GM19455 (cell line): Measurements from ENCODE around the gene NALCN.

Source experiments
- ATAC-seq: cut with Tn5 transposase; IDR thresholded peaks from one replicate; pipeline ENCODE4 v1.9.1; 2021; ENCODE audit not compliant: unreplicated experiment

Gene NALCN

DNA sequence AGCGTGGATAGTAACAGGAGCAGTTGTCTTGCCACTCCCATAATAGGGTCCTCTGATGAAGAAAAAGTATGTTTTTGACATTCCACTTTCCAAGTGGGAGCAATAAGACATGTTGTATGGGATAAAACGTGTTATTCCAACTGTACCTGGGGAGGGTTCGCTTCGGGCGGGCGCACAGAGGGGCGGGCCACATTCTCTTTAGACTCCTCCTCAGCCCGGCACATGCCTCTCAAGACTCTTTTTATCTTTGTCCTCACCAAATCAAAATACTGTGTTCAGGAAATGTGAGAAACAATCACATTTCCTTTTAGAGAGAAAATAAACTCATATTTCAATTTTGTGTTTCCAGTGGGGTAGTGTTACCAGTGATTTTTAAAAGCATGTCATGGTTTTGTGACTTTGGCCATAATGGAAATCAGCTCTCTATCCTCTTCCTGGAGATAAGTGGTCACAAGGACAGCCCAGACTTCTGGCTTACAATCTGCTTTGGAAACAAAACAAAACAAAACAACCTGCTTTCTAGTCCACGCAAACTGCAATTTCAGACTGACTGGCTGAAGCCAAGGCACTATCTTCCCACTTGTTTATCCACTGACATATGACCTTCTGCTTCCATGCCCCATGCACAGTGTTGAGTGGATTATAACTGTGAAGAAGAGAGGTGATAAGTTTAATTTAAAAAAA is 276.1 kb downstream of the NALCN start:
- no peak for ATAC-seq

DNA sequence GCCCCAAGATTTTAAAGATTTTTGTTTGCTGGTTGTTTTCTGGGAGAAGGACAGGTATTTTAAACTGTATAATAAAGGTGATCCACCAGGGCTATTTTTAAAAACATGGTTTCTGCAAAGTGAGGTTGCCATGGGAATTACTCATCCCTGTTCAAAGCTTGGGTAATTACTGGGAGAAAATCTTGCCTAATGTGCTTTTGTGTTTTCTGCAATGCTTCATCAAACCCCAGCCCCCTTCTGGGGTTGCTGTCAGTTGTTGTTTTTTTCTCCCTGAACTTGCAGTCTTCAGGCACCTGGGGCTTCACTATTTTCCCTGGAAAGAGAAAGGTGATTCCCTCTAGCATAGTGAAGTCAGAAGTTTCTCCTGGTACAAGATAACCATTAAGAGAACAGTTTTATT is 277.2 kb downstream of the NALCN start:
- ATAC-seq = no peak

DNA sequence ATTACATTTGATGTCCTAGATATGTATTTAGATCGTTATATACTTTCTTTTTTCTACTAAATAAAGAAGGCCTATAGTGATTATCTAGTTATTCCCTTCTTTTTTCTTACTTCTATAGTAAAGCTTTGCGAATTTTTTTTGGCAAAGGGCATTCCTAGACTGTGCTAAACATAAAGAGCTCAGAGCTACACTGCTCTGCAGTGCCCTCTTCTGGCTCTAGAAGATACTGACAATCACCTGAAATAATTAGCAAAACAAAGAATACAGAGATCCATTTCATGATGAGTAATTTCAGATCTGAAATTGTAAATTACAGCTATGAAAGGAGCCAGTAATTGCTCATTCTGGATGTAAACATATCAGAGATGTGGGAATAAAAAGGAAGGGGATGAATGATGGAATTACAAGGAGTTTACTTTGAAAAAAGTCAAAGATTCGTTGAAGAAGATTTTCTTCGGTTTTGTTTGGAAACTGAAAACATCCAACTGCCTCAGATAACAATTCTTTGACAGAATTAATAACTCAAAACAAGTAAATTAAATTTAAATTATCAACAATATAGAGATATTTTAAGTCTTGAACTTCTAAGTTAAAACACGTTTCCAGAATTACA is 288.5 kb downstream of the NALCN start:
- ATAC-seq = no peak

DNA sequence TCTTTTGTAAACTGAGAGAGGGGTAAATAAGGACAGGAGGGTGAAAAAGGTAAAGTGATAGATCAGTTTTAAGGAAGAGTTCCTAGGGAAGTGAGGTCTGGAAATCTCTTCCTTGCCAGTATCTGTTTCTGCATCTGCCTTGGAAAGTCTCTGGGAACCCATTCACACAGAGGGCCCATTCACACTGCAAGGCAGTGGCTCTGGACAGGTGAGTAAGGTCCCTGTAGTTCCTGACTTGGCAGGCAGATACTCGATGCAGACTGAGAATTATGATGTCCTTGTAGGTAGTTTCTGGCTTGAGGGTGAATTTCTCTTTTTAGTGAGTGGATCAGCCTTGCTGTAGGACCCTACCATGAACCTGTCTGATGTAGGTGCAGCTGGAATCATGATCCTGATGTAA is 293.3 kb downstream of the NALCN start:
- ATAC-seq = no peak

DNA sequence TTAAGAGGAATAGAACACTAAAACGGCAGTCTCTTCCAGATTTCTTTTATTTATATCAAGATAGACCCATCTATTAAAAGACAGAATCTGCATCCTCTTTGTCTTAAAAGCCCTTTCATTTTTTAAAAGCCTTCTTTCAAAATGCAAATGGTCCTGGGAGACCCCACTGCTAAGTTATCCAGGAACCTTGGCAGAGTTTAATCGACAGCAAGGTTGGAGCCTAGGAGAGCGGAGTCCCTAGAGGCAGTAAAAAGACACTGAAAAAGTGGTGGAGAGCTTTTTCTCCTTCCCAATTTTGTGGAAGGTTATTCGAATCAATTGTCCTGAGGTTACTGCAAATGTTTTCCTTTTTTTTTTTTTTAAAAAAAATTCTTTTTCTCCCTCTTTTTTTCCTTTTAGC is 294.7 kb downstream of the NALCN start:
- no peak for ATAC-seq

DNA sequence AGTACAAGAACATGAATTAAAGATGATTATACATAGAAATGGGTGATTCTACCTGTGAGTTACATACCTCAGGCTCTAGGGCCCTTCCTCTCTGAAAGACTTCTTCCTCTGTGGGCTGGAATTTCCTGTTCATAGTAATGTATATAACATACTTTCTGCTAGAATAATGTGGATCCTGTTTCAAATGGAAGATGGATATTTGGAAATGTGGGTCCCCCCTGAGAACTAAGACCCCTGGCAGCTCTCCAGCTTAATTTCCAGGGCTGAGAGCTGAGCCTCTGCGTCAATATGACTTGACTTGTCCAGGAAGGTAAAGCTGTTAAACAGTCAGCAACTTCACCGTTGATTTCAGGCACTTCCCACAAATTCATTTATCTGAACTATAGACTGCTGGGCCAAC is 296.3 kb downstream of the NALCN start:
- no peak for ATAC-seq

DNA sequence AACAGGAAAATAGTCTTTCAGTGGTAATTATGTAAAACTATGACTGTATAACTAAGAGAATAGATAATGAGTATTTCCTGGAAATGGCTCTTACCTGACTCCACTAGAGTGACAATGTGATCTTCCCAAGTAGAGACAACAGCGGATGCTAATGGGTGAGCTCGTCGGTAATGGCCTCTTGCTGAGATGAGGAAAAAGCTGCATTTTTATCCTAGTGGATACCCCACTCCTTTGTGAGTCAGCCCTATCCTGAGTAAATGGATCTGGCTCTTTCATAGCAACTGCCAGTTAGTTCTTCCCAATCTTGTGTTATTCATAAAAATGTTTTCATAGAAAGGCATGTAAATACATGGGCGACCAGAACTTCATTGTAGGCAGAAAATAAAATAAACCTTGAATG is 299.5 kb downstream of the NALCN start:
- no peak for ATAC-seq

DNA sequence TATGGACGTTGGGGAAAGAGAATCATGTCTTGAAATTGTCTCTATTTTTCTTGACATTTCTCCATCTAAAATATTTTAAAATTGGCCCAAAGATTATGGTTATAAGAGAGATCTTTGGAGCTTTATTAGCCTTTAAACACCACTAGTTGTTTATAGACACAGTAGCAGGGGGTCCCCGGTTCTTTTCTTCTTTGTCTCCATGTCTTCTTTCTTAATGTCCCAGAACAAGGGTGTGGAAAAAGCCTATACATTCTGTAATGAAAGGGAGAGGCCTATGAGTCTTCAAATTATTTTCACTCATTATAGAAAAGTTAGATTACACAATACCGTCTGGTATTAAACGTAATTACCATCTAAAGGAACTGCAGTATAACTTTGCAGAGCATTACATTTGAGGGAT is 300.0 kb downstream of the NALCN start:
- ATAC-seq = no peak

DNA sequence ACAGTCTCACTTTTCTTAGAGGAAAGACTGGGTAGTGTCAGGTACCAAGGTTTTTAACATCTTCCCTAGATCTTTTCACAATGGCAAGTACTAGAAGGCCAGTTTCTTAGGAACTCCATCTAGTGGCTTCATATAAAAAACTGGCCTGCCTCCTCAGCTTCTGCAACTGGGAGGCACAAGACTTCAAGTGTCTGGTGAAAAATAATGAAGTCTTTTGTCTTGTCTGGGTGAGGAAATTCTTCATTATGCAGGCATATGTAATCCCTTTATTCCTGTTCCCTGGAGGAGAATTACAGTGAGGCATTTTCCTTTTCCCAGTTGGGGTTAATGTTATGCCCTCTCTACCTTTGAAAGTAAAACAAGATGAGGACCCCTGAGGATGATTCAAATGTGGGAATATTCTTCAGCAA is 300.5 kb downstream of the NALCN start:
- ATAC-seq = no peak

DNA sequence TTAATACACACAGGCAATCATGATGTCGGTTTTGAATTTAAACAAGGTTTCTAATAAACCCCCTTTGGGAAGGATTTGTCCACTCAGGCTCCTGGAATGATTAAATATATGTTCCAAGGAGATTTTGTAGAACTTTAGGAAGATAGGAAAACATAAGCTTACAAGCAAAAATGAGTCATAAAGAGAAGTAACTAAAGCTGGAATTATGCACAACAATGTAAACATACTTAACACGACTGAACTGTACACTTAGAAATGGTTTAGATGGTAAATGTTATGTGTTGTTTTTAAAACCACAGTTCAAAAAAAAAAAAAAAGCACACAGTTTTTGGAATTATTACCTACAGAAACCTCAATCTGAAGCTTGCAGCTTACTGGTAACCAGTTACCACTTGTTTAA is 304.4 kb downstream of the NALCN start:
- no peak for ATAC-seq

DNA sequence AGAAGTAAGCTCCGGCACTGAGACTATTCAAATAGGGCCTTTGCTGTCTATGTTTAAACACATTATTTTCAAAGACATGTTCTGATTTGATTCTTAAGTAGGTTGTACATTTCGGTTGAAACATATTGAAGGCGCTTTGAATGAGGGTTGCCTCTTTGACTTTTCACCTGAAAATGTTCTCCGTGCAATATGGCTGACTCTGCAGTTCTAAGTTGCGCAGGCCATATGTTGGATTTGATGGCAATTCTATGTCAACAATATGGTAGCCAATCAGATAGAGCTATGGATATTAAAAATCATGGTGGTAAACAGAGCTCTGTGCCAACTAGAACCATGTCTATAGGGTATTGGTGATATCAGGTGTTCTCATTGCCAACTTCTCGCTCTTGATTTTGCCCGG is 307.3 kb downstream of the NALCN start:
- no peak for ATAC-seq

DNA sequence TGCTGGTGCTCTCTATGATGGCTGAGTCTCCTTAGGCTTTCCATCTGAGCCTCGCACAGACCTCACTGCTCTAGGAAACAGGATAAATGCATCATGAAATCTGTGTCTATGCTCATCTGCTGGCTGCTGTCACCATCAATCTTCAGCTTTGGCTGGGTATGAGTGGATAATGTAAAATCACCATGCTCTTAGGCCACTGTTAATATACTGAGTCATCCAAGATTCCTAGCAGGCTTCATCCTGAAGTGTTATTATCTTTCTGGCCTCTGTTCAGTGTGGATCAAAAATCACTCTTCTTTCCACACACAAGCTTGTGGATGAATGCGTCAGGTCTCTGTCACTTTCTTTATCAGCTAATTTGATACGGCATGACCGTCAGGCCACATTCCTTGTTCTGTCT is 317.4 kb downstream of the NALCN start:
- no peak for ATAC-seq

DNA sequence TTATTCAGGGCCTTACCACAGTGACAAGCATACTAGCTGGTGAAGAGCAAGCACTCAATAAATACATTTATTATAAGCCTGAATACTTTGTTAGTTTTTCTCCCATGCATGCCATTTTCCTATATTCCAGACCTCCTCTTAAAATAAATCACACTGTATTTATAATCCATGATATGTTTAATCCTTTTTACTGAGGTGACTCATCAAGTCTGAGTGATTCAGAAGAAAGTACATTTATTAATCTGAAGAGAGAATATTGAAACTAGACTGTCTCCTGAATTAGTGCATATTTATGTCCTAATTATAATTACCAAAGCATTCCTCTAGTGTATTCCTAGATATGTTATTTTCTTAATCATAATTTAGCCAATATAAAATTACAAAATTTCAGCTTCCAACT is 323.3 kb downstream of the NALCN start:
- no peak for ATAC-seq

DNA sequence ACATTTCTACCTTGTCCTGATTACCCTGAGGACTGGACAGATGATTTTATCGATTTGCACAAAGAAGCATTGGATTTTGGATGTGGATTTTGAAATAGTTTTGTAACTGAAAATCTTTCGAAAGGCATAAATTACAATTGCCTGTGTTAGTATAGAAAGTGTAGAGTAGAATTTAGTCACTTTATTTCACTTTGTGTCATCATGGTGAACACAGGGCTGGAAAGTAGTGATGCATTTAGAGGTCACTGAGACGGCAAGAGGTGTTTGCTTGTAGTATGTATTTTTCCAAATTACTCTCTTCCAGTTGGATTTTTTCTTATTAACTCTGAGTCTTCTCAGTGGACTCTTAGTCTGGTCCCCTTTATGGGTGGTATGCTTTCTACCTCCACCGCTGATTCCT is 326.0 kb downstream of the NALCN start:
- ATAC-seq = no peak

DNA sequence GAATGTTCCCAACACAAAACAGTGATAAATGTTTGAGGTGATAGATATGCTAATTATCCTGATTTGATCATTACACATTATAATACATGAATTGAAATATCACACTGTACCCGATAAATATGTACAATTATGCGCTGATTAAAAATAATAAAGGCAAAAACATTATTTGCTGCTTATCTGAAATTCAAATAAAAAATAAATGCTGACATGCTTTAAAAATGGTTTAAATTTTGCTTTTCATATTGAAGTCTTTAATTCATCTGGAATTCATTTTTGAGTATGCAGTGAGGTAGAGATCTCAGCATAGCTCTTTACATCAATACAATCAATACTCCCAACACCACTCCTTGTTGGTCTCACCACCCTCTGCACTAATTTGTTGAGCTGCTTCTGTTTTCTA is 330.8 kb downstream of the NALCN start:
- ATAC-seq = no peak

DNA sequence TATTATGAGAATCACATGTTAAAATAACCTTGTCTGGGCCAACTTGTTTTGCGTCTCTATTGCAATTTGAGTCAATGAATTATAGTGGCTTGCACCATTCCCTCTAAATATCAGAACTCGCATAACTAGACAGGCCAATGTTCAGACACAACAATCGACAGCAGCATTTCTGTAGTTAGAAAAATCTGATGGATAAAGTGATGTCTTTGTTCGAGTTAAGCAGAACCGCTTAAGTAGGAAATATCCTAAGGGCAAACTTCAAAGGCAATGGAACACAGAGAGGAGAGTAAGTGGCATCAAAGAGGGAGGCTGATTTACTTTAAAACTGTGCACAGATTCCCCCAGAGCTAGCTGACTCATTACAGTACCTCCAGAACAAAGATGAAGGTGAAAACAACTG is 333.9 kb downstream of the NALCN start:
- ATAC-seq = no peak

DNA sequence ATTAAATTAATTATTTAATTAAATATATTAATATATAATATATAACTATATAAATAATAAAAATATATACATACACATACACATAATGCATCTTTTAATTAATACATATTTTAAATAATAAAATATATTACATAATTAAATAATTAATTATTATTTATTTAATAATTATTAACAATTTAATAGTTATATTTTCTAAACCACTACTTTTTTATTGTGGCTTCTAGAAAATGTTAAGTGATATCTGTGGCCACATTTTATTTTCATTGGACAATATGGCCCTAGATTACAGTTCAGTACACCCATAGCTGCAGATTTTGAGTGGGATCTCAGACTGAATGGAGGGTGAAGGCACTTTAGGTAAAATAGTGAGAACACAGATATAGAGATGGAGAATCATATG is 335.7 kb downstream of the NALCN start:
- ATAC-seq = no peak

DNA sequence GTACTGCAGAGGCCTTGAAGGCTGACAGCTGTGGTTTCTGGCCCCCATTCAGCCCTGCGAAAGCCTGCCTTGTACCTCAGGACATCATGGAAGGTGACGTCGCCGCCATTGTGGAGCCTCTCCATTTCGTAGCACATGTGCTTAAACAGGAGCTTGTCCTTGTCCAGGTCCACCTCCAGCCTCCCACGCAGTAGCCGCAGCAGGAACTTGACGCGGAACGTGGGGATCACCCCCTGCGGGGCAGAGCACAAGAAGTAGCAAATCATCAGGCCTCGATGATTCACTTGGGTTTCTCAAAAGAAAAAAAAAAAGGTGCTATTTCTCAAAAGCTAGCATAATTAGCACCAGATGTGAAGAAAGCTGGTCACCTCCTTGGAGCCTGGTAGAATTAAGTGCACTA is 351.0 kb downstream of the NALCN start:
- no peak for ATAC-seq

DNA sequence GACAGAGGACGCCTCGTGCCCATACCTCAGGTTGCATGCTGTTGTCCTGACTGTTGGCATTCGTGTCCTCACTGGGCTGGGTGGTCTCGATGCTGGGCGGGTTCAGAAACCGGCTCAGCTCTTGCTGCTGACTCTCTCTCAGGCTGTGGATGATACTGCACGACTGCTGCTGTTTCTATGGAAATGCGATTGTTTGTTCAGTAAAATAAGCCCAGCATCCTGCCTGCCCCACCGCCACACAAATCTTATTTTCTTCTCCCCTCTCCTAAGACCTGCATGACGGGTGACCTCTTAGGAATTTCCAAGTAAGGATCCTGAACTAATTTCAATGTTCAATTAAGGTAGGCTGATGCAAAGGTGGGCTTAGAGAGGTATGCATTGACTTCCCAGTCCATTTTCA is 356.5 kb downstream of the NALCN start:
- ATAC-seq = no peak

DNA sequence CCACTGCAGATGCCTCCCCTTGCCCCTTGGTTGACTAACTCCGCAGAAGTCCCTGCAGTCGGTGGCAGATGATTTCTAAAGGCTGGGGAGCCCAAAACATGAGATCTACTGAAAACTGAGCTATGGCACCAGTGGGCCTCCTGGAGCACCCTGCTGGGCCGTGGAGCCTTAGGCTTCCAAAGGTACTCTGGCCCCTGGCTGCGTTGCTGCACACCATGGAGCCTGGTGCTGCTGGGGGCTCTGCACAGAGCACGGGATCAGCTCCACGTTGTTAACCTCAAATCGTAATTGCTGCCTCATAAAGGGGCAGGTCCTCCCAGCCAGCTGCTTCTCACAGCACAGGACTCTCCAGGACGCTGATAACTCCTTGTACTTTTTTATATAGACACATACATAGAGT is 357.5 kb downstream of the NALCN start:
- ATAC-seq = no peak

DNA sequence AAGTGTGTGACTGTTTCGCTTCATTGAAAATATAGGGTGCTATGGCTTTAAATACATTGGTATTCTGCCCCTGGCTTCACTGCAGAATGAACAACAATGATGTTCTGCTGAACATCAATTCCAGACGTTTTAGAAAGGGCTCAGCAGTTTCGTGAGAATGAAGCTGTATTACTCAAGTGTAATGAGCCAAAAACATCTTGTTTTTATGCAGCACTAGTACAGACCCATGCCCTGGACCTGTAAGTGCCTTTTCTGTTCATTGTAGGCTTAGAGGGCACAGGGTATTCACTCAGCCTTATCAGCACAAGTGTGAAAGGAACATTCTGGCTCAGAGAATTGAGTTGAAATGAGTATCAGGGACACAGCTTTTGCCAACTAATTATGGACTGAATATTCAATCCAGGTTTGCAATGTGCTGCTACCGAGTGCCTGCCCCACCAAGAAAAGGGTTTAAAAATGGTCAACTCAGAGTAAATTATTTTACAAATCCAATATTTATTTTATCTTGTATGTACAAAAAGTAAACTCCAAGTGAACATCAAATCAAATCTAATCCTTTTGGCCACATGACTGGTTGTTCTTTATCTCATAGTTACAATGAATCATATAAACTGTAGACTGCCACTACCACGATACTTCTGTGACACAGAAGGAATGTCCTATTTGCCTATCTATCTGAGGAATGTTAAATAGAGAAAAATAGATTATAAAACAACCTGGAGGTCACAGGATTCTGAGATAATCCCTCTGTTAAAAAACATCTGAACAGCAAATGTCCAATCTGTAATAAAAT is 362.8 kb downstream of the NALCN start:
- ATAC-seq = no peak

DNA sequence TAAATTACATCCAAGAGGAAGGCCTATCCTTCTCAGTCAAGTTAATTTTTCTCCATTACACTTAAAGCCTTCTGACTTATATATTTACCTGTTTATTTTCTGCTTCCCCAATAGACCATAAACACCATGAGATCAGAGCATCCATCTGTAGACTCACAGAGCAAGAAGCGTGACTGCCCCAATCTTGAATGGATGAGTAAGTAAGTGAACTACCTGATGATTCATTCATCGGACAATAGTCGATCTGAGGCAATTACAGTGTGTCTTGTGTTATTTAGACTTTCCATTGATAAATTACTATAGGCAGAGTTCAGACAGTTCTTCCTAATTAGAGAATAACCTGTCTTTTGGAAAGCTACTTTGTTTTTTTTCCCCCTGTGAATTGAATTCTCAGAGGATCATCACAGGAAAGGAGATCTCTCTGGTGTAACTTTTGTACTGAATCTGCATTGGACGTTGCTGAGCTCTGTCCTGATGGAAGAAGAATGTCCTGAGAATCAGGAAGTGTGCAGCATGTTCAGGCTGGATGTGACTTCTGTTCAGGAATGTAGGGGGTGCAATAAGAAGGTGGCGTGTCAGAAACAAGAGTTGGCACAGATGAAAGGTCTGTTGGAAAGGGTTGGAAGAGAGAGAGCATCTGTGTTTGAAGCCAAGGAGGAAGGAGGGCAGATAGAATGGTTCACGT is 367.0 kb downstream of the NALCN start:
- ATAC-seq = no peak
